ENCODE results near the gene VWA3B.

DNA sequence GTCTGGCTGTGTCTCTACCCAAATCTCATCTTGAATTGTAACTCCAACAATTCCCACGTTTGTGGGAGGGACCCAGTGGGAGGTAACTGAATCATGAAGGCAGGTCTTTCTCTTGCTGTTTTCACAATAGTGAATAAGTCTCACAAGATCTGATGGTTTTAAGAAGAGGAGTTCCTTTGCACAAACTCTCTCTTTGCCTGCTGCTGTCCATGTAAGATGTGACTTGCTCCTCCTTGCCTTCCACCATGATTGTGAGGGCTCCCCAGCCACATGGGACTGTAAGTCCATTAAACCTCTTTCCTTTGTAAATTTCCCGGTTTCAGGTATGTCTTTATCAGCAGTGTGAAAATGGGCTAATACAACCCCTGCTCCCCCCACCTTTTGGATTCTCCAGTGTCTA is 23.8 kb downstream of the VWA3B start:
- TF ChIP-seq CTCF (IDR thresholded peaks at IDR 0.05): no peak
- TF ChIP-seq POLR2A (IDR thresholded peaks at IDR 0.05): no peak

Measured in esophagus squamous epithelium (tissue), 4 donors.